CD4-positive, alpha-beta T cell (primary cell): Measurements from ENCODE around the gene PPP2R3A. TPM values are rescaled to one million over a fixed set of nuclear protein-coding genes. Genes with fewer than 3 reads are reported as not detected.

Experiments used
- ATAC-seq: fragments of 200-7000 bp; cut with Tn5 transposase; one replicate; pipeline ENCODE4 v1.10.0; 2022; ENCODE audit warnings: mild to moderate bottlenecking; ENCODE audit not compliant: poor library complexity
- CTCF ChIA-PET: fragments of 350-600 bp; sonication (Branson Sonifier 250); formaldehyde crosslinking; loops from one replicate; lab custom pipeline; 2021; ENCODE audit warnings: antibody characterized with exemption, inconsistent platforms; lab: Charles Lee
- POLR2A ChIA-PET: fragments of 350-600 bp; sonication (Branson Sonifier 250); formaldehyde crosslinking; loops from one replicate; lab custom pipeline; 2021; ENCODE audit warnings: antibody characterized with exemption, inconsistent platforms; lab: Charles Lee
- DNase-seq, 14 experiments: peaks; one replicate each; pipeline ENCODE4 v3.0.0-alpha.2; 2013 to 2020; ENCODE audit warnings: mixed read lengths in 2 of 14
- H3K27ac ChIP-seq, 2 donors: one replicate each; pipeline versions ENCODE4 v1.5.1 to v1.7.0; 2013; ENCODE audit warnings: low read length in 2 of 2, low read depth in 1 of 2, mild to moderate bottlenecking in 1 of 2
- H3K27me3 ChIP-seq, 2 experiments: 1 replicate in 1 of 2; 2 replicates in 1 of 2; pipeline versions ENCODE4 v1.6.1 to v1.7.0; 2013; ENCODE audit warnings: low read length in 2 of 2, control low read depth in 1 of 2, mild to moderate bottlenecking in 1 of 2, moderate library complexity in 1 of 2; ENCODE audit not compliant: insufficient read depth in 2 of 2, control insufficient read depth in 1 of 2
- H3K36me3 ChIP-seq: one replicate; pipeline ENCODE4 v1.6.1; 2013; ENCODE audit warnings: low read length, control low read depth; ENCODE audit not compliant: insufficient read depth
- H3K4me1 ChIP-seq: one replicate; pipeline ENCODE4 v1.6.1; 2013; ENCODE audit warnings: low read length, control low read depth; ENCODE audit not compliant: insufficient read depth
- H3K4me3 ChIP-seq: one replicate; pipeline ENCODE4 v1.5.1; 2013; ENCODE audit warnings: mild to moderate bottlenecking, low read length, moderate library complexity
- H3K9me3 ChIP-seq, 2 experiments: 1 replicate in 1 of 2; 2 replicates in 1 of 2; pipeline versions ENCODE4 v1.6.1 to v1.7.0; 2013; ENCODE audit warnings: low read length in 2 of 2, mild to moderate bottlenecking in 2 of 2, control low read depth in 1 of 2, moderate library complexity in 1 of 2; ENCODE audit not compliant: control insufficient read depth in 1 of 2, insufficient read depth in 1 of 2
- H3K27ac Mint-ChIP-seq: one replicate; pipeline ENCODE4 v1.8.0; 2020; ENCODE audit warnings: mixed read lengths
- H3K27me3 Mint-ChIP-seq: one replicate; pipeline ENCODE4 v1.8.0; 2021; ENCODE audit warnings: mixed read lengths
- H3K36me3 Mint-ChIP-seq: one replicate; pipeline ENCODE4 v1.8.0; 2021; ENCODE audit warnings: low read depth, mixed read lengths
- H3K4me1 Mint-ChIP-seq: one replicate; pipeline ENCODE4 v1.8.0; 2021; ENCODE audit warnings: low read depth, mixed read lengths
- H3K4me3 Mint-ChIP-seq: one replicate; pipeline ENCODE4 v1.8.0; 2020; ENCODE audit warnings: mild to moderate bottlenecking, mixed read lengths
- H3K9me3 Mint-ChIP-seq: one replicate; pipeline ENCODE4 v1.8.0; 2020; ENCODE audit warnings: mixed read lengths
- intact Hi-C, 2 experiments: fragments of 100-400 bp; cut with DNase I in 1 of 2; cut with micrococcal nuclease in 1 of 2; formaldehyde crosslinking; loops; one replicate each; pipeline versions ENCODE4 v1.15.1 to v1.9.0; 2023 to 2025; cut with DNase I, micrococcal nuclease
- total RNA-seq, 174 experiments: library from RNA in 2 of 174; stranded (reverse) in 2 of 174; gene quantifications; one replicate each; pipeline ENCODE4 v1.2.3 and lab custom pipeline; 2021 to 2026
- TF ChIP-seq, protein P1 (sequence below): fragments of 200-600 bp; IDR thresholded peaks from one replicate; pipeline ENCODE4 v1.8.0; 2022; ENCODE audit warnings: antibody characterized with exemption, mild to moderate bottlenecking

The PPP2R3A gene
- total RNA-seq, 2 experiments from 2014 or later, result 0.14 to 0.31 TPM

DNA sequence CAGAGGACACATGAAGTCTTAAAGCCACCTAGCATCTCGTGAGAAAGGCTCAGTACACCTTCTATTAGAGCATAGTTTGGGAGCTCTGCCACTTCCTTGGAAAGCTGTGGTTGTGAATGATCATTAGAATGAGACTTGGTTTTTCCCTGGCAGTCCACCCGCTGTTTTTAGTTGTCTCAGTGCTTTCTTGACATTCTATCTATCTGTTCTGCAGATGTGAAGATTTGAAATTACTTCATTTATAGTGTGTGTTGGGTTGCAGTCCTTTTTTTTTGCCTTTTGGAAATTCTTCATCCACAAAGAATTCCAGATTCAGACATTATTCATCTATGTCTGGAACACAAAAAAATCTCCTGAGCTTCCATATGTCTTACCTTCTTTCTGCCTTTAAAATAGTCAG, 23.7 kb downstream of the PPP2R3A start:
- Mint-ChIP-seq H3K9me3 (no peaks in the 10 kb centered on the region), H3K27ac (no peak overlapping the region), H3K4me3 (no peak overlapping the region), H3K27me3 (peaks cover 9% of the 10 kb centered on the region), H3K4me1 (no peaks in the 10 kb centered on the region), H3K36me3 (no peaks in the 10 kb centered on the region)
- Histone ChIP-seq H3K27ac (no peak overlapping the region), H3K4me1 (no peaks in the 10 kb centered on the region), H3K4me3 (no peak overlapping the region), H3K27me3 (peaks cover 0 to under 1% of the 10 kb centered on the region in 2 experiments), H3K9me3 (no peaks in the 10 kb centered on the region), H3K36me3 (no peaks in the 10 kb centered on the region)
- POLR2A ChIA-PET, result no interaction called here
- CTCF ChIA-PET, result no interaction called here
- ATAC-seq (no peak), DNase-seq (no peak)
- TF ChIP-seq, protein P1, sequence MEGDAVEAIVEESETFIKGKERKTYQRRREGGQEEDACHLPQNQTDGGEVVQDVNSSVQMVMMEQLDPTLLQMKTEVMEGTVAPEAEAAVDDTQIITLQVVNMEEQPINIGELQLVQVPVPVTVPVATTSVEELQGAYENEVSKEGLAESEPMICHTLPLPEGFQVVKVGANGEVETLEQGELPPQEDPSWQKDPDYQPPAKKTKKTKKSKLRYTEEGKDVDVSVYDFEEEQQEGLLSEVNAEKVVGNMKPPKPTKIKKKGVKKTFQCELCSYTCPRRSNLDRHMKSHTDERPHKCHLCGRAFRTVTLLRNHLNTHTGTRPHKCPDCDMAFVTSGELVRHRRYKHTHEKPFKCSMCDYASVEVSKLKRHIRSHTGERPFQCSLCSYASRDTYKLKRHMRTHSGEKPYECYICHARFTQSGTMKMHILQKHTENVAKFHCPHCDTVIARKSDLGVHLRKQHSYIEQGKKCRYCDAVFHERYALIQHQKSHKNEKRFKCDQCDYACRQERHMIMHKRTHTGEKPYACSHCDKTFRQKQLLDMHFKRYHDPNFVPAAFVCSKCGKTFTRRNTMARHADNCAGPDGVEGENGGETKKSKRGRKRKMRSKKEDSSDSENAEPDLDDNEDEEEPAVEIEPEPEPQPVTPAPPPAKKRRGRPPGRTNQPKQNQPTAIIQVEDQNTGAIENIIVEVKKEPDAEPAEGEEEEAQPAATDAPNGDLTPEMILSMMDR, result no peak
- intact Hi-C loops, result no loop called here

DNA sequence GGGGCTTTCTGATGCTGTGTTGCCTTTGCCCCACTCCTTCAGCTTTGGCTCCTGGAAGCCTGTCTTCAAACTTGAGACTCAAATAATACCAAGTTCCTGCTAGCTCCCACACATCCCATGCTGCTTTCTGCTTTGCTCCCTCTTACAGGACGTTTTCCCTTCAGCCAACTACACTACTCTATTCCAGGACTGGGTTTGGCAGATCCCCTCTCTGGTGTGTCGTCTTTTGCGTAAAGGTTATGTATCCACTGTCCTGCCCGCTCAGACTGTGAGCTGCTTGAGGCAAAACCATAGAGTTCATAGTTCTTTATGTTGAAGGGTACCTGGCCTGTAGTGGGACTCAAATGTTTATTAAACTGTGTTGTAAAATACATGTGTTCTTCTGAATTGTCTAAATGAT, 25.4 kb downstream of the PPP2R3A start:
- Mint-ChIP-seq H3K4me3 (no peak overlapping the region), H3K36me3 (no peaks in the 10 kb centered on the region), H3K27ac (no peak overlapping the region), H3K4me1 (no peaks in the 10 kb centered on the region), H3K27me3 (peaks cover 14% of the 10 kb centered on the region), H3K9me3 (no peaks in the 10 kb centered on the region)
- no peaks in the 10 kb centered on the region for H3K9me3 ChIP-seq
- no peak overlapping the region for H3K27ac ChIP-seq
- H3K27me3 ChIP-seq, result no peaks in the 10 kb centered on the region
- ChIA-PET CTCF (no interaction called here), POLR2A (no interaction called here)
- intact Hi-C loops, result no loop called here
- no peaks in the 10 kb centered on the region for H3K4me1 ChIP-seq
- TF ChIP-seq, protein P1, result no peak
- no peak for DNase-seq
- no peak for ATAC-seq
- no peak overlapping the region for H3K4me3 ChIP-seq
- no peaks in the 10 kb centered on the region for H3K36me3 ChIP-seq

DNA sequence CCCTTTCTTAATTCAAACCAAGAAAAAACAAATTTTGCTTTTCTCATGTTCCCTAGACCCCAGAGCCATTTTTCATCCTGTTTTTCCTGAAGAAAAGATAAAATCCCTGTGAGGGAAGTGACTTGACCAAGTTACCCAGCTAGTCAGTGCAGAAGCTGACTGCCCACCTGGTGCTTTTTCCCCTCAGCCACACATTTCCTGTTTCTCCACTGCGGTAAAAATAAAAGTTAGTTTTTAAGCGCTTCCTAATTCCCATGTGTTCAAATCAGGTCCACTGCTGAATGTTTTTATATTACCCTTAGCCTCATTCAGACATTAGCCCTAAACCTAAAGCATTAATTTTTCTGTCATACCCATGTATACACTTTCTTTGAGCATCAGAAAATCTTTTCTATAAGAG, 26.1 kb downstream of the PPP2R3A start:
- no peaks in the 10 kb centered on the region for H3K9me3 Mint-ChIP-seq
- POLR2A ChIA-PET, result no interaction called here

More for the DNA sequence above, 26.1 kb downstream of the PPP2R3A start:
- no peak overlapping the region for H3K4me3 ChIP-seq
- intact Hi-C loops, result no loop called here
- ATAC-seq (no peak), DNase-seq (no peak)
- CTCF ChIA-PET, result no interaction called here
- Mint-ChIP-seq H3K27me3 (peaks cover 14% of the 10 kb centered on the region), H3K4me1 (no peaks in the 10 kb centered on the region), H3K4me3 (no peak overlapping the region), H3K27ac (no peak overlapping the region), H3K36me3 (no peaks in the 10 kb centered on the region)
- no peaks in the 10 kb centered on the region for H3K4me1 ChIP-seq
- H3K36me3 ChIP-seq, result no peaks in the 10 kb centered on the region
- H3K27me3 ChIP-seq, result no peaks in the 10 kb centered on the region
- TF ChIP-seq, protein P1, result no peak
- no peak overlapping the region for H3K27ac ChIP-seq
- no peaks in the 10 kb centered on the region for H3K9me3 ChIP-seq
